Midbrain (tissue), 1 donor: ENCODE measurements around the gene SGCD.

Experiments
- DNase-seq: peaks from one replicate; lab custom pipeline; 2025; lab: John Stamatoyannopoulos, UW

Gene SGCD

DNA sequence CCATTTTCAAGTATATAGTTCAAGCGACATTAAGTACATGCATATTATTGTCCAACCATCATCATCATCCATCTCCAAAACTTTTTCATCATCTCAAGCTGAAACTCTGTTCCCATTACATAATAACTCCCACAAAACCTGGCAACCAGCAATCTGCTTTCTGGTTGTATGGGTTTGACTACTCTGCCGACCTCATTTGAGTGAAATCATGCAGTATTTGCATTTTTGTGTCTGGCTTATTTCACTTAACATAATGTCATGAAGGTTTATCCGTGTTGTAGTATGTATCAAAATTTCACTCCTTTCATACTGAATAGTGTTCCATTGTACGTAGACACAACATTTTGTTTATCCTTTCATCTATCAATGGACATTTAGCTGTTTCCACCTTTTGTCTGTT is 74.8 kb downstream of the SGCD start:
- DNase-seq = no peak

DNA sequence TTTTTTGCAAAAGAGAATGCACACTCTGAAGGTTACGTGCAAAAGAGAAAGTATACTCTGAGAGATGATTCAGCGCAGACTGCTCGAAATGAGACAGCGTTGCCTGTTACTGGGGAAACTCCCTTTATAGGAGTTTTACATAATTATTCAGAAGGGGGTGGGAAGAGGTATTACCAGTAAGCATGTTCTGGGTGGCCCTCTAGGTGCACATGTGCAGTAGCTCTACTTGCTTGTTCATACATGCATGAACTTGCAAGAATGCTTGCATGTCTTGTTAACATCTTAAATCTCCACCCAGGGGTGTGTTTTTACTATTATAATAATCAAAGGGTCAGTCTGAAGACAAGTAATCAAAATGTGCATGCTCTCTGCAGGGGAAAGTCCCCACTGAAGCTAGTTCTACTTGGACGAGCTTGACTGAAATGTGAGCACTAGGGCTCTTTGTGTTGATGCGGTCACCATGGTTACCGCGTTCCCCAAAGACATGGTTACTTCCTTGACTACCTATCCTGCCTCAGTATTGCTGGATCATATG is 75.5 kb downstream of the SGCD start:
- no peak for DNase-seq

- no peak for DNase-seq
Observed at GRCh38 chr5:156405988-156406387, 79.0 kb downstream of the SGCD start.

DNA sequence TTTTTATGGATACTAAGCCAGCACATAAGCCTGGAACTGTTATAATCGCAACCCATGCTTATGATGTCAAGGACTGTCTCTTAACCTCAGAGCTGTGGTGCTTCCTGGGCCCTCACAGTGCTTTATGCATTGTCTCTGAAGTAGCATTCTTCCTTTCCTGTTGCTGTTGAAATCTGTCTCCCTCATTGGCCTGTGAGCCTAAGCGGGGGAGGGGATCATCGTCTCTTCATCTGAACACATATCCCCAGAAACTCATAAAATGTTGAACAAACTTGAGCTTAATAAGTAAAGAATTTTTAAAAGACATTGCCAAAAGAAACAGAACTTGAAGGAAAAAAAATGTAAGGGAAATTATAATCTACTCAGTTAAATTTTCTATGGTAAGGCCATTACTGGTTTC is 80.3 kb downstream of the SGCD start:
- DNase-seq = no peak

- DNase-seq = no peak
Observed at GRCh38 chr5:156409834-156410233, 82.9 kb downstream of the SGCD start.

GRCh38 chr5:156411185-156411613 is 84.2 kb downstream of the SGCD start:
- DNase-seq = no peak

DNA sequence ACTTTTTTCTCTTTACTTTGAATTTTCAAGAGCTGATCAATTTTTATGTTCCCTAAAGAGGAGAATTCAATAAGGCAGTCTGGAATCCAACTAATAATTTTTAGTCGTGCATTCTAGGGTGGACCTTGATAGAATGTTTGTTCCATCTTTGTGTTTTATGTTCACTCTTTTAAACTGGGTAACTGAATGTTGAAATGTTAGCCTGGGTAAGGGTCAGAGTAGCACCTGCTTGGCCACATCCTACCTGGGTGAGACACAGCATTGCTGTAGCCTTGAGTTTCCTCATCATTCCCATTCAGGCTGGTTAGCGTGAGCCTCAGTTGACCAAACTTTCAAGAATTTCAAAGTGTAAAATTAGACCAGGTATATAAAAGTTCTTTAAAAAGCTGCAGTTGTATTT is 85.0 kb downstream of the SGCD start:
- no peak for DNase-seq

DNA sequence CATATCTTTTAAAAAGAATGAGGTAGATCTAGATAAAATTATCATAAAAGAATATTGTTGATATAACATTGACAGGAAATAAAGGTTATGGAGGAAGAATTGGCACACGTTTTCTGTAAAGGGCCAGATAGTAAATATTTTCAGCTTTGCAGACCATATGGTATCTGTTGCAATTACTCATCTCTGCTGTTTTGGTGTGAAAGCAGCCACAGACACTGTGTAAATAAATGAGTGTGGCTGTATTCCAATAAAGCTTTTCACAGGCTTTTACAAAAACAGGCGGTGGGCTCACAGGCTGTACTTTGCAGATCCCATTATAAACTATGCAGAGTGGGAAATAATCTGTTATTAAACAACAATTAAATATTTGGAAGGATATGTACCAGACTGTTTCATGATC is 87.4 kb downstream of the SGCD start:
- no peak for DNase-seq

DNA sequence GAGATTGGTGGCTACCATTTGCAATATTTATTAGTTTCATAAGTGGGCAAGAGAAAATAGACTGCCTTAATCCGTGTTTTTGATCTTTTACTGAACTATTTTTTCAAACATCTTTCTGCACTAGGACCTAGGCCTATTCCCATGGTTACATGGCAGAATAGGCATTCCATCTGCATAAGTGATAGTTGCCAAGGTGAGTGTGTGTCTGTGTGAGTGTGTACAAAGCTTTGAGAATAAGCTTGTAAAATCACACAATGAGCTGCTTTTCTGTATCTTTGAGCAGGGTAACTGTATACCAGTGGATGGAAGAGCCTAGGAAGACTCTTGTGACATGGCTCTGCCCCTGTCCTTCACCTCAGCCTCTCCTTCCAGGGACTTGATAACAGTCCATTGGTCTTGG is 92.7 kb downstream of the SGCD start:
- no peak for DNase-seq

DNA sequence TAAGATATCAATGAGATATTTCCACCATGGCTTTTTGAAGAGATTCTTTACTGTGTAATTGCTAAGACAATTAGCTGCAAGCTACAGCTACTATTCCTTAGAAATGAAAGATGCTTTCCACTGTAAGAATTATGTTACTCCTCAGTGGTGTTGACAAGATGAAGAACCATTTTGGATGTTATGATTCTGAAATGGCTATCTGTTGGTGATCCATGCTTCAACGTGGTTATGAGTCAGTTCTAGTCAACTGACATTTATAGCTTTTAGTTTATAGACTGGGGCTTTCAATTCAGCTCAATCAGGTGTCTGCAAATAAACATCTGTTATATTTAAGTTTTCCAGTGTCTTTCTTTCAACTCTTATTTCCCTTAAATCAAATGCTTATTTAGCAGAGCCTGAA is 93.7 kb downstream of the SGCD start:
- no peak for DNase-seq

GRCh38 chr5:156421798-156422197 is 94.8 kb downstream of the SGCD start:
- DNase-seq = no peak

GRCh38 chr5:156423597-156423996 is 96.6 kb downstream of the SGCD start:
- no peak for DNase-seq

GRCh38 chr5:156427315-156427714 is 100.4 kb downstream of the SGCD start:
- DNase-seq = no peak

DNA sequence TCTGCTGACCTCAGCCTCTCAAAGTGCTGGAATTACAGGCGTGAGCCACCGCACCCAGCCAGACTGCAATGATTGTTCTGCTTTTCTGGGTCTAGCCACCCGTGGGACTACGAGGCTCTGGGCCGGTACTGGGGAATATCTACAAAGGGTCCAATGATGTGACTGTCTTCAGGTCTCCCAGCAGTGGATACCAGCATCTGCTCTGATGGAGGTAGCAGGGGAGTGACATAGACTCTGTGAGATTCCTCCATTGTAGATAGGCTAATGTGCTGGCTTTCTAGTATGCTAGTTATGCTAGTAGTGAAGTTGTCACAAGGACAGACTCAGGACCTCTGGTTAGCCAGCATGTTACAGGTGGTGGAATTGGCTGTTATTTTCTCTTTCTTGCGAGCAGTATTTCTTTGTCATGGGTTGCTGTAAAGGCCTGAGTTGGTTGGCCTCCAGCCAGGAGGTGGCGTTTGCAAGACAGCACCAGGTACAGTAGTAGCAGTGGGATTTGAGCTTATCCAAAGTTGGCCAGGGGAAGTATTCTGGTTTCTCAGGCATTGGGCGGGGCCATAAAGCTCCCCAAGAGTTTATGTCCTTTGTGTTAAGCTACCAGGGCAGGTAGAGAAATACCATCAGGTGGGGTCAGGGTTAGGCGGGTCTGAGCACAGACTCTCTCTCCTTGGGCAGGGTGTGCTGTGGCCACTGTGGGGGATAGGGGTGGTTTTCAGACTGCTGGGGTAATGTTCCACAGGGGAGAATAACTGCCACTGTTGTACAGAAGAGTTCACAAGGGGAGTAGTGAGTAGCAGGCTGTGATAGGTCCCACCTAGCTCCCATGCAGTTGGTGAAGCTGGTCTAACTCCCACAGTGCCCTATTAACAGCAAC is 105.2 kb downstream of the SGCD start:
- DNase-seq = no peak

- no peak for DNase-seq
Observed at GRCh38 chr5:156432830-156433105, 105.8 kb downstream of the SGCD start.

GRCh38 chr5:156434471-156434870 is 107.5 kb downstream of the SGCD start:
- DNase-seq = no peak

- no peak for DNase-seq
Observed at GRCh38 chr5:156435101-156435500, 108.1 kb downstream of the SGCD start.

- no peak for DNase-seq
Observed at GRCh38 chr5:156438076-156438475, 111.1 kb downstream of the SGCD start.

DNA sequence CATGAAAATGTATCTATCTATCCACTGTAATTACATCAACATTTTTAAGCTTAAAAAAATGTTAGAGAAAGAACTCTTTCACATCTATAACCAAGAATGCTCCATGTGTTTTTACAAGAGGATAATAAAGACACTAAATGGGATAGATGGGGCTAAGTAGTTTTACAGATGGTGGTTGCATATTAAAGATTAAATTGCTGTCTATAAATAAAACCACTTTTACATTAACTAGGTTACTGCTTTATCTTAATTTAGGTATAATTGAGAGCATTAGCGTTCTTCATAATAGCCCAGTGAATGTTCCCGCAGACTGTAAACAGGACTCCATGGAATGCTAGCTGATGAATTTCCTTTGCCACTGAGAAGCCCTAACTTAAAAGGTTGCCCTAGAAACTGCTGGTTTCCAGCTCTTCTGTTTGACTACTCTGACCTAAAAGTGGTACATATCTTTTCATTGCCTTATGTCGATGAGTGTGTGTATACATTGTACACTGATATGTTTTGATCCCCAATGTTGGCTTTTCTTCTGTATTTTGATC is 117.9 kb downstream of the SGCD start:
- no peak for DNase-seq

GRCh38 chr5:156446526-156446925 is 119.6 kb downstream of the SGCD start:
- DNase-seq = no peak

DNA sequence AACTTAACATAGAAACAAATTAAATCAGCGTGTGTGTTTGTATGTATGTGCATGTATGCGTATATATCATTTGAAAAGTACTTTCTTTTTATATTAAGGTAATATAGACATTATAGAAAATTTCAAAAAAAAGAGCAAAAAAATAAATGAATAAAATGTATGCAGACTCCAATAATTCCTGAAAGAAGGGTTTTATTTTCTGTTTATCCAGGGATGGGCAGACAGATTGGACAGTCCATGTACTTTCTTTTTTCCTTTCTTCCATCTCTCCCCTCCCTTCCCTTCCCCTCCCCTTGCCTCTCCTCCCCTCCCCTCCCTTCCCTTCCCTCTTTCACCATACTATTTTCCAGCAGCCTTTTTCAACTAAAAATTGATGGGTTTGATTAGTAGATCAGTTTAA is 123.8 kb downstream of the SGCD start:
- DNase-seq = no peak

DNA sequence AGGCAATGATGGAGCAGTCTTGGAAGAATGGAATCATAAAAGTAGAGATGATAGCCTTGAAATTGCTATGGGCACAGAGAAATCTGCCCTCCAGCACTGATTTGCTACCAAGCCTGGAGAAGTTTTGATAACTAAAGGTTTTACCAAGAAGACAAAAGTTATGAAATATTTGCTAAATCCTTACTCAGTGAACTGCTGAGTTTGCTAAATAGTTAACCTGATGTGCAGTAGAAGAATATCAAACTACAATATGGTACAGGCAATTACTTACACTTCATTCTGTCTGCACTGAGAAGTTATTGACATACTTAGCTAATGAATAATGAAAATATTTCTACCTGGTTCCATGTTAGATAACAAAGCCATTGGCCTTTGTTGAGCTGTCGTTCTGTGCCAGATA is 124.5 kb downstream of the SGCD start:
- DNase-seq = no peak

DNA sequence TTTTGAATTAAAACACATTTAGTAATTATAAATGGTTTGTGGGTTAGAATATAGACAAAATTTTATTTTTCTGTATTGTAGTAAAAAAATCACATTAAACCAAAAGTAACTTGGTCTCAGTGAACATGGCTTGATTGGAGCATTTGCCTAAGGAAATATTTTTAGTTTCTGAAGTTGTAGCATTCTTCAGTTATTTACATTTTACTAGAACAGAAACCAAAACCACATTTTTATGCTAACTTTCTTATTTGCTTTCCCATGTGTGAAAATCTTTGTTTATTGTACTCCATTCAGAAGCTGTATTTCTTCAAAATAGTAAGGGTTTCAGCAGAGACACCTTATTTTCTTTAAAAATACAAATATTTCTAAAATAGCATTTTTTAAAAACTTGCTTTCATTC is 129.9 kb downstream of the SGCD start:
- DNase-seq = no peak
